ENCODE measurements around the gene PLA2G3. TPM values are rescaled to one million over a fixed set of nuclear protein-coding genes. Genes with fewer than 3 reads are reported as not detected.

The PLA2G3 gene
- total RNA-seq, 1 experiment from 2014 or later, result 8.2 TPM

DNA sequence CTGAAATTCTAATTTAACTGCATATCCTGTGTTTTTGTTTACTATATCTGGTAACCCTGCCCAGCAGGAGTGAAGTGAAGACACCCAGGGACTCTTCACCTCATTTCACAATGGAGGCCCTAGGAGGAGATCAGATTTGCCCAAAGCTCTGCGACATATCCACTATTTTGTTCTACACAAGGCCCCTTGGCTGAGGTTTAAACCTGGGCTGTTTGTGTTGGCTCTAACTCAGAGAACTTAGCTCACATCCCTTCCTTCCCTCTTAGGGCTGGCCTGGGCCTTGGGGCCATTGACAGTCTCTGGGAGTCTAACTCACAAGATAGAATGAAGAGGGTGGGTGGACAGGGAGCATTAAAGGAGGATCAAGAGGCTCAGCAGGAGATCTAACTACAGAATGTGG lies 8.2 kb upstream of the PLA2G3 start:
- no peak overlapping the region for H3K4me3 Mint-ChIP-seq
- Histone ChIP-seq H3K56ac (ENCODE audit: insufficient read length, low read depth, low read length) (no peak overlapping the region), H3K23me2 (ENCODE audit: insufficient read length, low read depth, low read length, poor library complexity, severe bottlenecking) (no peaks in the 10 kb centered on the region), H3K9ac (ENCODE audit: extremely low read depth, insufficient read length, low read length) (no peak overlapping the region), H2BK12ac (ENCODE audit: insufficient read length, low read depth, low read length) (no peak overlapping the region), H3K18ac (ENCODE audit: insufficient read length, low read depth, low read length) (no peak overlapping the region), H2AK5ac (ENCODE audit: insufficient read length, low read length) (no peak overlapping the region), H3K27ac (ENCODE audit: insufficient read length, low read depth, low read length) (no peak overlapping the region), H3K4ac (ENCODE audit: low read depth, low read length) (no peak overlapping the region), H3K23ac (ENCODE audit: insufficient read length, low read depth, low read length) (no peak overlapping the region), H3K27me3 (ENCODE audit: insufficient read depth, low read length) (no peaks in the 10 kb centered on the region), H2BK120ac (ENCODE audit: low read depth, low read length, poor library complexity, severe bottlenecking) (no peak overlapping the region), H4K20me1 (ENCODE audit: control insufficient read depth, insufficient read depth, insufficient read length) (no peaks in the 10 kb centered on the region), H2BK20ac (ENCODE audit: low read depth, low read length, poor library complexity, severe bottlenecking) (no peak overlapping the region), H4K91ac (ENCODE audit: insufficient read length, low read depth, low read length) (no peak overlapping the region), H2BK15ac (ENCODE audit: low read depth, low read length) (no peak overlapping the region), H2AFZ (ENCODE audit: low read length) (no peak overlapping the region), H2BK5ac (ENCODE audit: insufficient read length, low read length) (no peak overlapping the region), H3K14ac (ENCODE audit: insufficient read depth, low read length) (no peak overlapping the region), H3T11ph (ENCODE audit: low read length) (no peak overlapping the region), H3K9me3 (ENCODE audit: control insufficient read depth, low read depth, low read length) (peaks cover 5% of the 10 kb centered on the region), H4K8ac (replicated peaks; ENCODE audit: insufficient read length, low read depth, low read length) (no peak overlapping the region), H4K5ac (ENCODE audit: insufficient read length, low read depth, low read length) (no peak overlapping the region), H3K4me2 (ENCODE audit: insufficient read depth, insufficient read length, low read length) (no peak overlapping the region), H3K79me1 (ENCODE audit: insufficient read depth, low read depth, low read length, poor library complexity, severe bottlenecking) (no peaks in the 10 kb centered on the region), H3K79me2 (ENCODE audit: insufficient read depth, low read length) (no peaks in the 10 kb centered on the region), H3K4me1 (ENCODE audit: insufficient read depth, low read length) (no peaks in the 10 kb centered on the region)
- H3K4me1 Mint-ChIP-seq, result peaks cover 0 to 4% of the 10 kb centered on the region in 2 experiments; a peak in 2 of 4 replicates
- H3K27ac Mint-ChIP-seq, result no peak overlapping the region; a peak in 1 of 7 replicates
- no CpG with 5 or more reads among the region's 1 CpG for WGBS (ENCODE audit: extremely low coverage, insufficient read length, low lambda C conversion rate)
- no peak for DNase-seq
- H3K9me3 Mint-ChIP-seq, result peaks cover 27 to 29% of the 10 kb centered on the region in 2 experiments
- H3K36me3 Mint-ChIP-seq (ENCODE audit: insufficient read depth in 1 of 3, low read depth in 3 of 3), result peaks cover 0 to 13% (median 5%) of the 10 kb centered on the region in 3 experiments; a peak in 3 of 7 replicates
- peaks cover 31% of the 10 kb centered on the region for H3K27me3 Mint-ChIP-seq (ENCODE audit: low read depth)
- TF ChIP-seq, protein P1, sequence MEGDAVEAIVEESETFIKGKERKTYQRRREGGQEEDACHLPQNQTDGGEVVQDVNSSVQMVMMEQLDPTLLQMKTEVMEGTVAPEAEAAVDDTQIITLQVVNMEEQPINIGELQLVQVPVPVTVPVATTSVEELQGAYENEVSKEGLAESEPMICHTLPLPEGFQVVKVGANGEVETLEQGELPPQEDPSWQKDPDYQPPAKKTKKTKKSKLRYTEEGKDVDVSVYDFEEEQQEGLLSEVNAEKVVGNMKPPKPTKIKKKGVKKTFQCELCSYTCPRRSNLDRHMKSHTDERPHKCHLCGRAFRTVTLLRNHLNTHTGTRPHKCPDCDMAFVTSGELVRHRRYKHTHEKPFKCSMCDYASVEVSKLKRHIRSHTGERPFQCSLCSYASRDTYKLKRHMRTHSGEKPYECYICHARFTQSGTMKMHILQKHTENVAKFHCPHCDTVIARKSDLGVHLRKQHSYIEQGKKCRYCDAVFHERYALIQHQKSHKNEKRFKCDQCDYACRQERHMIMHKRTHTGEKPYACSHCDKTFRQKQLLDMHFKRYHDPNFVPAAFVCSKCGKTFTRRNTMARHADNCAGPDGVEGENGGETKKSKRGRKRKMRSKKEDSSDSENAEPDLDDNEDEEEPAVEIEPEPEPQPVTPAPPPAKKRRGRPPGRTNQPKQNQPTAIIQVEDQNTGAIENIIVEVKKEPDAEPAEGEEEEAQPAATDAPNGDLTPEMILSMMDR (conservative IDR thresholded peaks at IDR 0.05), result no peak
